H1 (cell line): ENCODE data around the gene C17orf100. TPM values are rescaled to one million over a fixed set of nuclear protein-coding genes. Genes with fewer than 3 reads are reported as not detected.

Experiments used
- CTCF ChIA-PET: fragments of 300-600 bp; sonication (Branson Sonifier 250); formaldehyde crosslinking; loops from one replicate; lab custom pipeline; 2021; ENCODE audit not compliant: partially characterized antibody; lab: Charles Lee
- POLR2A ChIA-PET: fragments of 300-600 bp; sonication (Branson Sonifier 250); formaldehyde crosslinking; loops from one replicate; lab custom pipeline; 2021; ENCODE audit warnings: inconsistent platforms; ENCODE audit not compliant: partially characterized antibody; lab: Charles Lee
- DNase-seq, 2 experiments: peaks; one replicate each; pipeline versions ENCODE4 v3.0.0 to v3.0.0-alpha.2; 2010 to 2022; ENCODE audit warnings: low spot score in 2 of 2, low read depth in 1 of 2, mixed read lengths in 1 of 2
- FAIRE-seq: peaks from 2 replicates; lab custom pipeline; 2011; peaks lifted over from hg19 to GRCh38; lab: Jason Lieb, UNC
- H2AFZ ChIP-seq: 2 replicates; pipeline ENCODE4 v1.8.1; 2012; ENCODE audit warnings: low read length, inconsistent platforms
- H2AK5ac ChIP-seq: 2 replicates; pipeline ENCODE4 v1.6.1; 2013; ENCODE audit warnings: low read depth, low read length
- H2BK120ac ChIP-seq: replicated peaks from 2 replicates; pipeline ENCODE3; 2013; ENCODE audit warnings: low read depth, low read length, inconsistent platforms
- H2BK12ac ChIP-seq: 2 replicates; pipeline ENCODE4 v1.6.1; 2013; ENCODE audit warnings: low read depth, low read length
- H2BK15ac ChIP-seq: 2 replicates; pipeline ENCODE4 v1.6.1; 2013; ENCODE audit warnings: low read length
- H2BK20ac ChIP-seq: 2 replicates; pipeline ENCODE4 v1.6.1; 2013; ENCODE audit warnings: low read length
- H2BK5ac ChIP-seq: 2 replicates; pipeline ENCODE4 v1.6.1; 2013; ENCODE audit warnings: low read depth, low read length
- H3K14ac ChIP-seq: 2 replicates; pipeline ENCODE4 v1.6.1; 2013; ENCODE audit warnings: inconsistent platforms; ENCODE audit not compliant: insufficient read length
- H3K18ac ChIP-seq: 2 replicates; pipeline ENCODE4 v1.6.1; 2013; ENCODE audit warnings: low read length; ENCODE audit errors: extremely low read depth
- H3K23ac ChIP-seq: 2 replicates; pipeline ENCODE4 v1.6.1; 2013; ENCODE audit warnings: inconsistent platforms; ENCODE audit not compliant: insufficient read length
- H3K23me2 ChIP-seq: 2 replicates; pipeline ENCODE4 v1.6.1; 2013; ENCODE audit warnings: low read depth, low read length
- H3K27ac ChIP-seq: 2 replicates; pipeline ENCODE4 v1.6.1; 2011; ENCODE audit warnings: low read depth, low read length, inconsistent platforms
- H3K27me3 ChIP-seq, 4 experiments: replicated peaks in 1 of 4; 1 replicate in 1 of 4; 2 replicates in 3 of 4; pipeline versions ENCODE4 v1.6.1 to v1.8.1; 2011 to 2013; ENCODE audit warnings: low read length in 3 of 4, mild to moderate bottlenecking in 3 of 4, inconsistent platforms in 2 of 4, mixed read lengths in 2 of 4, moderate library complexity in 1 of 4; ENCODE audit not compliant: control insufficient read depth in 3 of 4, insufficient read depth in 3 of 4; ENCODE audit errors: extremely low read depth in 1 of 4
- H3K36me3 ChIP-seq, 4 experiments: 2 replicates each; pipeline versions ENCODE4 v1.6.1 to v1.8.1; 2011 to 2013; ENCODE audit warnings: mild to moderate bottlenecking in 4 of 4, low read length in 3 of 4, moderate library complexity in 2 of 4, control low read depth in 1 of 4, inconsistent platforms in 1 of 4; ENCODE audit not compliant: insufficient read depth in 4 of 4, control insufficient read depth in 2 of 4
- H3K4ac ChIP-seq: replicated peaks from 2 replicates; pipeline ENCODE3; 2013; ENCODE audit warnings: low read length, low read depth, mixed read lengths, inconsistent platforms; ENCODE audit not compliant: insufficient read length
- H3K4me1 ChIP-seq, 4 experiments: replicated peaks in 1 of 4; 1 replicate in 1 of 4; 2 replicates in 3 of 4; pipeline versions ENCODE4 v1.6.1 to v1.8.1; 2011 to 2013; ENCODE audit warnings: low read length in 3 of 4, inconsistent platforms in 2 of 4, mixed read lengths in 1 of 4; ENCODE audit not compliant: insufficient read depth in 4 of 4, control insufficient read depth in 3 of 4
- H3K4me2 ChIP-seq, 2 experiments: 2 replicates each; pipeline versions ENCODE4 v1.6.1 to v1.8.1; 2011 to 2013; ENCODE audit warnings: low read depth in 2 of 2, low read length in 2 of 2, control low read depth in 1 of 2, inconsistent platforms in 1 of 2, mild to moderate bottlenecking in 1 of 2; ENCODE audit not compliant: insufficient read depth in 1 of 2
- H3K4me3 ChIP-seq, 4 experiments: fragments of 200-600, 300-600 bp in 1 of 4; sonication (generic), shearing (Covaris generic), sonication (Bioruptor Twin) in 1 of 4; 2 replicates each; pipeline versions ENCODE4 v1.5.1 to v1.8.1; 2011 to 2016; ENCODE audit warnings: low read length in 4 of 4, low read depth in 3 of 4, control low read depth in 2 of 4, inconsistent platforms in 2 of 4, mild to moderate bottlenecking in 2 of 4, mixed read lengths in 1 of 4, moderate library complexity in 1 of 4; ENCODE audit not compliant: insufficient read depth in 2 of 4; ENCODE audit errors: extremely low read depth in 1 of 4
- H3K56ac ChIP-seq: replicated peaks from 2 replicates; pipeline ENCODE3; 2013; ENCODE audit warnings: low read depth, mild to moderate bottlenecking, mixed read lengths, low read length, inconsistent platforms; ENCODE audit not compliant: insufficient read length
- H3K79me1 ChIP-seq: 2 replicates; pipeline ENCODE4 v1.6.1; 2013; ENCODE audit warnings: low read depth, low read length, control low read depth
- H3K79me2 ChIP-seq, 2 experiments: 2 replicates each; pipeline versions ENCODE4 v1.6.1 to v1.8.1; 2012 to 2013; ENCODE audit warnings: low read length in 2 of 2, mild to moderate bottlenecking in 2 of 2, inconsistent platforms in 1 of 2; ENCODE audit not compliant: insufficient read depth in 2 of 2, control insufficient read depth in 1 of 2
- H3K9ac ChIP-seq, 4 experiments: replicated peaks in 1 of 4; 1 replicate in 1 of 4; 2 replicates in 3 of 4; pipeline versions ENCODE4 v1.6.1 to v1.8.1; 2011 to 2013; ENCODE audit warnings: low read depth in 3 of 4, low read length in 3 of 4, control low read depth in 2 of 4, mild to moderate bottlenecking in 2 of 4, moderate library complexity in 2 of 4, inconsistent platforms in 1 of 4; ENCODE audit errors: extremely low read depth in 1 of 4
- H3K9me3 ChIP-seq, 2 experiments: 2 replicates each; pipeline versions ENCODE4 v1.6.1 to v1.8.1; 2012 to 2013; ENCODE audit warnings: mild to moderate bottlenecking in 2 of 2, moderate library complexity in 2 of 2, control low read depth in 1 of 2, inconsistent platforms in 1 of 2, low read depth in 1 of 2, low read length in 1 of 2, mixed read lengths in 1 of 2; ENCODE audit not compliant: insufficient read depth in 2 of 2
- H4K20me1 ChIP-seq, 2 experiments: replicated peaks in 1 of 2; 2 replicates each; pipeline versions ENCODE3 to v1.8.1; 2011 to 2013; ENCODE audit warnings: inconsistent platforms in 2 of 2, low read length in 2 of 2, mild to moderate bottlenecking in 1 of 2; ENCODE audit not compliant: insufficient read depth in 2 of 2, control insufficient read depth in 1 of 2
- H4K5ac ChIP-seq: 2 replicates; pipeline ENCODE4 v1.6.1; 2013; ENCODE audit warnings: low read length, low read depth, mixed read lengths, inconsistent platforms; ENCODE audit not compliant: insufficient read length
- H4K8ac ChIP-seq: 2 replicates; pipeline ENCODE4 v1.8.0; 2013; ENCODE audit warnings: mild to moderate bottlenecking, moderate library complexity, low read length, inconsistent platforms; ENCODE audit not compliant: insufficient read depth; ENCODE audit errors: extremely low read depth
- H4K91ac ChIP-seq: replicated peaks from 2 replicates; pipeline ENCODE3; 2013; ENCODE audit warnings: low read length, mixed read lengths, inconsistent platforms; ENCODE audit not compliant: insufficient read length
- CBX8 ChIP-seq: fragments of 300-800, 300-1000 bp; sonication (generic); IDR thresholded peaks from 2 replicates; pipeline ENCODE4 v1.7.1; 2016; ENCODE audit warnings: low read depth, low read length, borderline replicate concordance
- GTF2F1 ChIP-seq: IDR thresholded peaks from 2 replicates; pipeline ENCODE4 v1.6.1; 2012; ENCODE audit warnings: low read depth, low read length, improper control_type of control experiment, borderline replicate concordance
- POLR2AphosphoS5 ChIP-seq: IDR thresholded peaks from 2 replicates; pipeline ENCODE4 v1.6.1; 2011; ENCODE audit warnings: low read depth, low read length
- RNF2 ChIP-seq: fragments of 200-900, 300-1000 bp; sonication (generic); IDR thresholded peaks from 2 replicates; pipeline ENCODE4 v1.7.1; 2016; ENCODE audit warnings: borderline replicate concordance, low read depth, mild to moderate bottlenecking, antibody characterized with exemption, low read length; ENCODE audit not compliant: poor library complexity, severe bottlenecking; ENCODE audit errors: missing control alignments
- SAP30 ChIP-seq: fragments of 300-600 bp; sonication (generic); IDR thresholded peaks from 2 replicates; pipeline ENCODE4 v1.7.1; 2012; ENCODE audit warnings: low read length, moderate library complexity, mild to moderate bottlenecking, inconsistent platforms; ENCODE audit not compliant: insufficient read depth, insufficient replicate concordance
- SIX5 ChIP-seq: IDR thresholded peaks from 2 replicates; pipeline ENCODE4 v1.6.1; 2011; ENCODE audit warnings: mild to moderate bottlenecking, low read depth, low read length
- SRF ChIP-seq: IDR thresholded peaks from 2 replicates; pipeline ENCODE4 v1.6.1; 2011; ENCODE audit warnings: mild to moderate bottlenecking, low read depth, low read length, moderate library complexity
- TAF1 ChIP-seq: IDR thresholded peaks from 2 replicates; pipeline ENCODE4 v1.6.1; 2011; ENCODE audit warnings: mild to moderate bottlenecking, low read depth, low read length
- TAF7 ChIP-seq: optimal IDR thresholded peaks from 2 replicates; pipeline ENCODE3; 2011; ENCODE audit warnings: low read depth, mild to moderate bottlenecking, inconsistent platforms, low read length, moderate library complexity, borderline replicate concordance
- WGBS, 2 experiments: shearing (Covaris generic) in 1 of 2; methylation state at CpG; one replicate each; pipeline versions ENCODE4 v1.1.6 to v1.1.7; 2013 to 2015; ENCODE audit warnings: low lambda C conversion rate in 2 of 2, mixed read lengths in 2 of 2, inconsistent platforms in 1 of 2, low coverage in 1 of 2, missing lambda C conversion rate in 1 of 2; ENCODE audit not compliant: insufficient replicate concordance in 2 of 2, insufficient coverage in 1 of 2, insufficient read length in 1 of 2; ENCODE audit errors: extremely low coverage in 1 of 2, missing lambda C conversion rate in 1 of 2; 5-methylcytosine and 5-hydroxymethylcytosine counted together
- polyA plus RNA-seq, 7 experiments: library from polyadenylated mRNA; depleted of rRNA in 3 of 7; stranded (reverse) in 5 of 7; unstranded in 2 of 7; fragments of >200 nt in 5 of 7; fragments of 200-250 nt in 2 of 7; gene quantifications; 1 replicate in 5 of 7; 2 replicates in 1 of 7; 4 replicates in 1 of 7; pipeline versions ENCODE4 v1.2.1 to v1.2.3, GENCODE V29; 2011 to 2013; ENCODE audit warnings: missing spikeins in 2 of 7, mixed read lengths in 2 of 7
- total RNA-seq: library from RNA; stranded (reverse); fragmentation: NEBNext Ultra II Directional; extraction: Animal tissue kit (Norgen Biotek cat#: 25700); gene quantifications from 2 replicates; pipeline ENCODE4 v1.2.1, GENCODE V29; 2021
- TF ChIP-seq, protein P1 (sequence below): IDR thresholded peaks from 2 replicates; pipeline ENCODE4 v1.6.1; 2012; ENCODE audit warnings: low read length, inconsistent platforms
- TF ChIP-seq, protein P2 (sequence below): IDR thresholded peaks from 2 replicates; pipeline ENCODE4 v1.6.1; 2011; ENCODE audit warnings: low read depth, mild to moderate bottlenecking, low read length; ENCODE audit not compliant: insufficient read depth

Gene C17orf100
- total and polyA plus RNA-seq, 2 of the 8 experiments (the other 6 are each of a cell fraction or from before 2014, with no cell fraction given), result 2.1 to 2.8 TPM

DNA sequence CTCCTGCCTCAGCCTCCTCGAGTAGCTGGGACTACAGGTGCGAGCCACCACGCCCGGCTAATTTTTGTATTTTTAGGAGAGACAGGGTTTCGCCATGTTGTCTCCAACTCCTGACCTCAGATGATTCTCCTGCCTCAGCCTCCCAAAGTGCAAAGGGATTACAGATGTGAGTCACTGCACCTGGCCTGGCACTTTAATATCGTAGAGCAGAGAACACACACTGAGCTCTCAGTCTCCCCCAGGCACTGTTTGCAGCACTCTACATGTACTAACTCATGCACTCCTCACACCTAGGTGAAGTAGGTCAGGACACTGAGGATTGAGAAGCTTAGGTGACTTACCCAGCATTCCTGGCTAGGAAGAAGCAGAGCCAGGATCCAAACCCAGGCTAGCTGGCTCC is 15.0 kb downstream of the C17orf100 start:
- WGBS, 2 experiments, result 97% methylated on average over 6 of the region's 6 CpGs; no CpG with 5 or more reads in 1 of the 2 experiments
- POLR2A ChIA-PET, result no interaction called here
- TF ChIP-seq, protein P1, sequence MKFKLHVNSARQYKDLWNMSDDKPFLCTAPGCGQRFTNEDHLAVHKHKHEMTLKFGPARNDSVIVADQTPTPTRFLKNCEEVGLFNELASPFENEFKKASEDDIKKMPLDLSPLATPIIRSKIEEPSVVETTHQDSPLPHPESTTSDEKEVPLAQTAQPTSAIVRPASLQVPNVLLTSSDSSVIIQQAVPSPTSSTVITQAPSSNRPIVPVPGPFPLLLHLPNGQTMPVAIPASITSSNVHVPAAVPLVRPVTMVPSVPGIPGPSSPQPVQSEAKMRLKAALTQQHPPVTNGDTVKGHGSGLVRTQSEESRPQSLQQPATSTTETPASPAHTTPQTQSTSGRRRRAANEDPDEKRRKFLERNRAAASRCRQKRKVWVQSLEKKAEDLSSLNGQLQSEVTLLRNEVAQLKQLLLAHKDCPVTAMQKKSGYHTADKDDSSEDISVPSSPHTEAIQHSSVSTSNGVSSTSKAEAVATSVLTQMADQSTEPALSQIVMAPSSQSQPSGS, result no peak
- TF ChIP-seq SRF (no peak), CBX8 (no peak), RNF2 (no peak), TAF1 (no peak), POLR2AphosphoS5 (no peak), GTF2F1 (no peak), SAP30 (no peak), TAF7 (no peak), SIX5 (no peak)
- TF ChIP-seq, protein P2, sequence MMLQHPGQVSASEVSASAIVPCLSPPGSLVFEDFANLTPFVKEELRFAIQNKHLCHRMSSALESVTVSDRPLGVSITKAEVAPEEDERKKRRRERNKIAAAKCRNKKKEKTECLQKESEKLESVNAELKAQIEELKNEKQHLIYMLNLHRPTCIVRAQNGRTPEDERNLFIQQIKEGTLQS, result no peak

More for the DNA sequence above, 15.0 kb downstream of the C17orf100 start:
- no peak overlapping the region for H2BK20ac ChIP-seq
- FAIRE-seq (no peak), DNase-seq (no peak)
- H4K20me1 ChIP-seq, result peaks cover 0 to 2% of the 10 kb centered on the region in 2 experiments
- H3K9ac ChIP-seq, result no peak overlapping the region
- no peaks in the 10 kb centered on the region for H3K23me2 ChIP-seq
- no peak overlapping the region for H2BK12ac ChIP-seq
- CTCF ChIA-PET, result interaction anchor here (0.6 to 4.8 kb wide), 38 partner anchors 9 to 392 kb away, joined by 3 to 41 read pairs (median 4); partner anchors contain the start of genes ALOX12 and SLC13A5
- H3K18ac ChIP-seq, result no peak overlapping the region
- no peak overlapping the region for H3K27ac ChIP-seq
- no peak overlapping the region for H3K23ac ChIP-seq
- H3K14ac ChIP-seq, result no peak overlapping the region
- no peaks in the 10 kb centered on the region for H3K79me2 ChIP-seq
- H2BK120ac ChIP-seq, result no peak overlapping the region
- H4K91ac ChIP-seq, result no peak overlapping the region
- no peak overlapping the region for H2BK5ac ChIP-seq
- no peak overlapping the region for H4K8ac ChIP-seq
- H3K4me3 ChIP-seq, result no peak overlapping the region
- H3K4me2 ChIP-seq, result no peak overlapping the region
- no peak overlapping the region for H2AK5ac ChIP-seq
- H2AFZ ChIP-seq, result no peak overlapping the region
- no peak overlapping the region for H4K5ac ChIP-seq
- no peaks in the 10 kb centered on the region for H3K79me1 ChIP-seq
- H3K56ac ChIP-seq, result no peak overlapping the region
- H3K4me1 ChIP-seq, result peaks cover 0 to 2% (median 1%) of the 10 kb centered on the region in 4 experiments; a peak in 1 of 7 replicates
- no peak overlapping the region for H2BK15ac ChIP-seq
- no peaks in the 10 kb centered on the region for H3K9me3 ChIP-seq
- no peak overlapping the region for H3K4ac ChIP-seq
- H3K36me3 ChIP-seq, result no peaks in the 10 kb centered on the region
- H3K27me3 ChIP-seq, result peaks cover 0 to 6% (median 4%) of the 10 kb centered on the region in 4 experiments; a peak in 2 of 7 replicates
